HepG2 (cell line): ENCODE results near the gene ANGPTL5. TPM values are rescaled to one million over a fixed set of nuclear protein-coding genes. Genes with fewer than 3 reads are reported as not detected.

Experiments
- ATAC-seq: fragments of 200-7000 bp; cut with Tn5 transposase; 3 replicates; pipeline ENCODE4 v1.9.1; 2020; ENCODE audit warnings: mild to moderate bottlenecking, moderate library complexity
- BruUV-seq: library from RNA; stranded (reverse); fragments of 400-500 nt; replicated peaks from 2 replicates; lab custom pipeline; 2021; lab: Mats Ljungman, UMichigan
- CTCF ChIA-PET: fragments of 300-600 bp; formaldehyde crosslinking; extraction: SDS; loops from one replicate; lab custom pipeline; 2021; ENCODE audit warnings: low total read pairs, inconsistent platforms, low intra/inter-chr PET ratio; lab: Yijun Ruan, JAX
- POLR2A ChIA-PET: fragments of 350-600 bp; sonication (Branson Sonifier 250); formaldehyde crosslinking; loops from one replicate; lab custom pipeline; 2020; ENCODE audit warnings: antibody characterized with exemption, inconsistent platforms; lab: Yijun Ruan, JAX
- DNase-seq: peaks from one replicate; pipeline ENCODE4 v3.0.0-alpha.2; 2015; ENCODE audit warnings: low spot score
- FAIRE-seq: peaks from 3 replicates; lab custom pipeline; 2011; peaks lifted over from hg19 to GRCh38; lab: Jason Lieb, UNC
- H2AFZ ChIP-seq: one replicate; pipeline ENCODE4 v1.6.1; 2011; ENCODE audit warnings: low read length, inconsistent platforms
- H3K27ac ChIP-seq: fragments of 300-600 bp; 3 replicates; pipeline ENCODE4 v1.8.0; 2011; ENCODE audit warnings: mixed run types, mild to moderate bottlenecking, mixed read lengths, low read length, inconsistent platforms; ENCODE audit not compliant: insufficient read depth; ENCODE audit errors: extremely low read length
- H3K27me3 ChIP-seq, 2 experiments: fragments of 200-600 bp in 1 of 2; 2 replicates in 1 of 2; 3 replicates in 1 of 2; pipeline versions ENCODE4 v1.6.0 to v1.8.0; 2011; ENCODE audit warnings: low read length in 2 of 2, mild to moderate bottlenecking in 2 of 2, moderate library complexity in 2 of 2, inconsistent platforms in 1 of 2; ENCODE audit not compliant: insufficient read depth in 2 of 2, control insufficient read depth in 1 of 2
- H3K36me3 ChIP-seq, 2 experiments: fragments of 200-600 bp in 1 of 2; replicated peaks in 1 of 2; 2 replicates in 1 of 2; 3 replicates in 1 of 2; pipeline versions ENCODE4 v1.5.1 to v1.8.0; 2011; ENCODE audit warnings: low read length in 2 of 2, inconsistent platforms in 1 of 2; ENCODE audit not compliant: insufficient read depth in 2 of 2, control insufficient read depth in 1 of 2
- H3K4me1 ChIP-seq: 2 replicates; pipeline ENCODE4 v1.5.1; 2012; ENCODE audit warnings: low read length, inconsistent platforms; ENCODE audit not compliant: insufficient read depth
- H3K4me2 ChIP-seq: 2 replicates; pipeline ENCODE4 v1.6.0; 2011; ENCODE audit warnings: low read depth, low read length, inconsistent platforms
- H3K4me3 ChIP-seq, 3 experiments: fragments of 200-600 bp in 1 of 3; sonication (generic), shearing (Covaris generic) in 1 of 3; replicated peaks in 1 of 3; 2 replicates each; pipeline ENCODE4 v1.5.1; 2011 to 2016; ENCODE audit warnings: low read length in 3 of 3, inconsistent platforms in 2 of 3, low read depth in 2 of 3, mild to moderate bottlenecking in 2 of 3, control low read depth in 1 of 3, mixed read lengths in 1 of 3; ENCODE audit not compliant: insufficient read depth in 1 of 3
- H3K79me2 ChIP-seq: one replicate; pipeline ENCODE4 v1.6.1; 2011; ENCODE audit warnings: low read length, inconsistent platforms; ENCODE audit not compliant: insufficient read depth
- H3K9ac ChIP-seq: 2 replicates; pipeline ENCODE4 v1.6.0; 2011; ENCODE audit warnings: mild to moderate bottlenecking, low read depth, low read length, inconsistent platforms; ENCODE audit not compliant: insufficient read depth
- H3K9me3 ChIP-seq: 2 replicates; pipeline ENCODE4 v1.5.1; 2012; ENCODE audit warnings: mild to moderate bottlenecking, low read length
- H4K20me1 ChIP-seq: 2 replicates; pipeline ENCODE4 v1.6.0; 2011; ENCODE audit warnings: inconsistent platforms, mild to moderate bottlenecking, low read length, moderate library complexity; ENCODE audit not compliant: insufficient read depth
- GMEB1 ChIP-seq: sonication (generic); formaldehyde crosslinking; IDR thresholded peaks from 2 replicates; pipeline ENCODE4 v1.5.1; 2020; ENCODE audit warnings: missing genetic modification reagents, mild to moderate bottlenecking, borderline replicate concordance
- HIVEP1 ChIP-seq: sonication (generic); formaldehyde crosslinking; IDR thresholded peaks from 2 replicates; pipeline ENCODE4 v1.4.0; 2020; ENCODE audit warnings: mild to moderate bottlenecking, missing genetic modification reagents
- KLF12 ChIP-seq: sonication (generic); formaldehyde crosslinking; IDR thresholded peaks from 2 replicates; pipeline ENCODE4 v1.4.0; 2020; ENCODE audit warnings: missing genetic modification reagents, borderline replicate concordance
- MAFG ChIP-seq: sonication (generic); formaldehyde crosslinking; IDR thresholded peaks from 2 replicates; pipeline ENCODE4 v1.5.1; 2020; ENCODE audit warnings: mild to moderate bottlenecking, missing genetic modification reagents
- SIX4 ChIP-seq: sonication (generic); formaldehyde crosslinking; IDR thresholded peaks from 2 replicates; pipeline ENCODE4 v1.4.0; 2020; ENCODE audit warnings: missing genetic modification reagents
- TCF12 ChIP-seq, 2 experiments: fragments of 450-650 bp in 1 of 2; sonication (generic) in 1 of 2; formaldehyde crosslinking in 1 of 2; IDR thresholded peaks; 2 replicates each; pipeline versions ENCODE4 v1.6.1 to v1.8.0; 2017 to 2022; ENCODE audit warnings: antibody characterized with exemption in 1 of 2, mild to moderate bottlenecking in 1 of 2, missing genetic modification reagents in 1 of 2, moderate library complexity in 1 of 2
- U2AF2 ChIP-seq: fragments of 200-400 bp; formaldehyde crosslinking; IDR thresholded peaks from 2 replicates; pipeline ENCODE4 v1.6.1; 2017; ENCODE audit warnings: low read depth, mild to moderate bottlenecking, low read length
- ZNF292 ChIP-seq: sonication (generic); formaldehyde crosslinking; IDR thresholded peaks from 2 replicates; pipeline ENCODE4 v1.8.1; 2022; ENCODE audit warnings: mild to moderate bottlenecking, low read depth, missing genetic modification reagents, borderline replicate concordance
- ZNF883 ChIP-seq: sonication (generic); formaldehyde crosslinking; IDR thresholded peaks from 2 replicates; pipeline ENCODE4 v1.5.1; 2020; ENCODE audit warnings: mild to moderate bottlenecking, missing genetic modification reagents; ENCODE audit errors: not compliant biosample characterization
- WGBS: methylation state at CpG from one replicate; pipeline ENCODE4 v1.1.6; 2017; ENCODE audit warnings: low lambda C conversion rate; 5-methylcytosine and 5-hydroxymethylcytosine counted together
- in situ Hi-C: cut with HindIII; loops from 2 replicates; pipeline ENCODE4 v1.10.0; 2017; ENCODE audit warnings: low pct_unique_long_range_greater_than_20kb; ENCODE audit not compliant: extremely low pct_ligation_motif_present
- intact Hi-C: fragments of 100-400 bp; cut with micrococcal nuclease; formaldehyde crosslinking; loops from one replicate; pipeline ENCODE4 v1.10.0; 2022; ENCODE audit not compliant: unreplicated experiment
- polyA plus RNA-seq, 8 experiments: library from polyadenylated mRNA; depleted of rRNA in 3 of 8; stranded (reverse) in 7 of 8; unstranded in 1 of 8; fragments of >200 nt; fragmentation: Illumina TruSeq in 4 of 8; extraction: Trizol in 4 of 8; gene quantifications; 2 replicates each; pipeline versions ENCODE4 v1.2.1 to v1.2.3, GENCODE V29; 2011 to 2016; ENCODE audit warnings: low read depth in 4 of 8, missing spikeins in 1 of 8, mixed read lengths in 1 of 8; ENCODE audit not compliant: insufficient read depth in 1 of 8
- total RNA-seq, 5 experiments: library from RNA; depleted of rRNA; stranded (reverse); fragments of >200 nt; fragmentation: Illumina TruSeq; extraction: Trizol; gene quantifications; 2 replicates each; pipeline ENCODE4 v1.2.3, GENCODE V29; 2016; ENCODE audit warnings: low read depth in 1 of 5

ANGPTL5 gene
- total and polyA plus RNA-seq, 2 of the 13 experiments (the other 11 are each of a cell fraction or from before 2014, with no cell fraction given): not detected

GRCh38 chr11:101894505-101894904, 21.8 kb downstream of the ANGPTL5 start:
- no peaks in the 10 kb centered on the region for H3K4me1 ChIP-seq
- H3K27ac ChIP-seq: no peak overlapping the region
- FAIRE-seq (no peak), DNase-seq (no peak), ATAC-seq (no peak)
- WGBS: 28% methylated on average over 1 of the region's 1 CpG
- intact Hi-C loops (no loop called here), in situ Hi-C loops (no loop called here)
- CTCF ChIA-PET: no interaction called here
- no peaks in the 10 kb centered on the region for H3K27me3 ChIP-seq
- H3K4me2 ChIP-seq: no peak overlapping the region
- H3K4me3 ChIP-seq: no peak overlapping the region
- no peaks in the 10 kb centered on the region for H4K20me1 ChIP-seq
- H2AFZ ChIP-seq: no peak overlapping the region
- TF ChIP-seq KLF12 (CRISPR knock-in tag): no peak
- no TSS peak for BruUV-seq
- POLR2A ChIA-PET: no interaction called here
- no peaks in the 10 kb centered on the region for H3K79me2 ChIP-seq
- H3K9me3 ChIP-seq: no peaks in the 10 kb centered on the region
- no peak overlapping the region for H3K9ac ChIP-seq
- no peaks in the 10 kb centered on the region for H3K36me3 ChIP-seq

- BruUV-seq: no TSS peak
- in situ Hi-C loops: no loop called here
- POLR2A ChIA-PET: no interaction called here
These were observed 26.6 kb downstream of the ANGPTL5 start for GRCh38 chr11:101889767-101890166.

More at GRCh38 chr11:101889767-101890166, 26.6 kb downstream of the ANGPTL5 start:
- H3K79me2 ChIP-seq: no peaks in the 10 kb centered on the region
- no peak overlapping the region for H2AFZ ChIP-seq
- FAIRE-seq: no peak
- intact Hi-C loops: no loop called here
- no peaks in the 10 kb centered on the region for H3K9me3 ChIP-seq
- TF ChIP-seq ZNF883 (no peak), SIX4 (CRISPR knock-in tag) (no peak), ZNF292 (CRISPR knock-in tag) (no peak), MAFG (no peak), TCF12 (IDR thresholded peaks at IDR 0.05) (no peak), TCF12 (CRISPR knock-in tag; IDR thresholded peaks at IDR 0.05) (no peak), GMEB1 (CRISPR knock-in tag) (no peak), HIVEP1 (no peak), U2AF2 (no peak)
- H4K20me1 ChIP-seq: no peaks in the 10 kb centered on the region
- H3K27ac ChIP-seq: no peak overlapping the region
- H3K4me2 ChIP-seq: no peak overlapping the region
- ATAC-seq: no peak
- no peaks in the 10 kb centered on the region for H3K4me1 ChIP-seq
- 0 out of 5 replicates have a peak, but pooled peaks cover 0 to 4% of the 10 kb centered on the region in 2 experiments for H3K27me3 ChIP-seq
- no peak overlapping the region for H3K4me3 ChIP-seq
- H3K9ac ChIP-seq: no peak overlapping the region
- DNase-seq: no peak
- CTCF ChIA-PET: no interaction called here
- 36% methylated on average over 4 of the region's 4 CpGs for WGBS
- H3K36me3 ChIP-seq: no peaks in the 10 kb centered on the region
